Measurements from ENCODE around the gene CATSPERE. TPM values are rescaled to one million over a fixed set of nuclear protein-coding genes. Genes with fewer than 3 reads are reported as not detected.
"Not testable (repeated sequence)": the region's sequence is repeated elsewhere in the genome, so short reads cannot be mapped to it uniquely, and the experiment has no call there.

Gene CATSPERE
- total and polyA plus RNA-seq, 5 donors from 2014 or later = 0.49 to 0.58 TPM; not detected in 3

DNA sequence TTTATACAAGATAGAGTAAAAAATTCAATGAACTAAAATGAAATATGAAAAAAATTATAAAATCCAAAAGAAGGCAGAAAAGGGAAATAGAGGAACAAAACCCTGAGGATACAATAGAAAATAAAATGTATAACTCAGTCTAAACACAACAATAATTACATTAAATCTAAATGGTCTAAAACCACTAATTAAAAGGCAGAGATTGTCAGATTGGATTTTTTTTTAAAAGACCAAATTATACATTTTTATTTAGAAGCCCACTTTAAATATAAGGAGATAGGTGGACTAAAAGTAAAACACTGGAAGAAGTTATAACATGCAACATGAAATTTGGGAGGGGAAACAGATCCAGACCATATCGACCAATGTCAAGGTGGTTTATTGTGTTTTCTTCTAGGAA lies 95.2 kb downstream of the CATSPERE start:
- peaks cover 0 to 15% (median 1%) of the 10 kb centered on the region in 7 donors for H3K9me3 Mint-ChIP-seq
- no peaks in the 10 kb centered on the region for H3K36me3 ChIP-seq (ENCODE audit: control insufficient read depth, insufficient read depth, low read length)
- H3K27ac Mint-ChIP-seq = no peak overlapping the region
- H3K27me3 Mint-ChIP-seq = no peaks in the 10 kb centered on the region
- no peaks in the 10 kb centered on the region for H3K4me1 Mint-ChIP-seq
- H3K27me3 ChIP-seq (ENCODE audit: control insufficient read depth, insufficient read depth, low read length) = no peaks in the 10 kb centered on the region
- peaks cover 0 to 4% of the 10 kb centered on the region in 2 experiments for H3K9me3 ChIP-seq (ENCODE audit: control insufficient read depth in 2 of 2, low read length in 2 of 2)
- no peaks in the 10 kb centered on the region for H3K4me1 ChIP-seq (ENCODE audit: control insufficient read depth, insufficient read depth, low read length, poor library complexity, severe bottlenecking)
- no peak overlapping the region for H3K4me3 ChIP-seq (ENCODE audit: low read depth, low read length)
- DNase-seq = no peak
- no peak overlapping the region for H3K4me3 Mint-ChIP-seq
- no peak overlapping the region for H3K27ac ChIP-seq (ENCODE audit: insufficient read depth, low read length, poor library complexity, severe bottlenecking)
- no peaks in the 10 kb centered on the region for H3K36me3 Mint-ChIP-seq
- no peak for ATAC-seq (ENCODE audit: low read depth in 2 of 2)

DNA sequence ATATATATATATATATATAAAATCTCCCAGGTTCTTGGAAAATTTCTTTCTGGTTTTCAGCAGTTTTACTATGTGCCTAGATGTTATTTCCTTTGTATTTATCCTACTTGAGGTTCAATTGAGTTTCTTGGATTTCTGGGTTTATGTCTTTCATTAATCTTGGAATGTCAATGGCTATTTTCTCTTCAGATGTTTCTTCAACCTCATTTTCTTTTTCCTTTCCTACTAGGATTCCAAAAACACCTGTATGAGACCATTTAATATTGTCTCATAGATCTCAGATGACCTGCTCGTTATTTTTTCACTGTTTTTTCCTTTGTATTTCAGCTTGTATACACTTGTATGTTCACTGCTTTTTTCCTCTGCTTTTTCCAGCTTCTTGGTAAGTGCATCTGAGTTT lies 96.5 kb downstream of the CATSPERE start:
- H3K4me3 Mint-ChIP-seq = no peak overlapping the region
- H3K4me1 Mint-ChIP-seq = no peaks in the 10 kb centered on the region
- no peak overlapping the region for H3K4me3 ChIP-seq (ENCODE audit: low read depth, low read length)
- no peaks in the 10 kb centered on the region for H3K36me3 Mint-ChIP-seq
- no peak for ATAC-seq (ENCODE audit: low read depth in 2 of 2)
- no peaks in the 10 kb centered on the region for H3K27me3 Mint-ChIP-seq
- H3K27ac ChIP-seq (ENCODE audit: insufficient read depth, low read length, poor library complexity, severe bottlenecking) = no peak overlapping the region
- H3K36me3 ChIP-seq (ENCODE audit: control insufficient read depth, insufficient read depth, low read length) = no peaks in the 10 kb centered on the region
- no peak overlapping the region for H3K27ac Mint-ChIP-seq
- no peaks in the 10 kb centered on the region for H3K27me3 ChIP-seq (ENCODE audit: control insufficient read depth, insufficient read depth, low read length)
- H3K9me3 ChIP-seq (ENCODE audit: control insufficient read depth in 2 of 2, low read length in 2 of 2) = peaks cover 0 to 4% of the 10 kb centered on the region in 2 experiments
- peaks cover 0 to 15% (median 1%) of the 10 kb centered on the region in 7 donors for H3K9me3 Mint-ChIP-seq
- no peaks in the 10 kb centered on the region for H3K4me1 ChIP-seq (ENCODE audit: control insufficient read depth, insufficient read depth, low read length, poor library complexity, severe bottlenecking)
- DNase-seq = no peak

DNA sequence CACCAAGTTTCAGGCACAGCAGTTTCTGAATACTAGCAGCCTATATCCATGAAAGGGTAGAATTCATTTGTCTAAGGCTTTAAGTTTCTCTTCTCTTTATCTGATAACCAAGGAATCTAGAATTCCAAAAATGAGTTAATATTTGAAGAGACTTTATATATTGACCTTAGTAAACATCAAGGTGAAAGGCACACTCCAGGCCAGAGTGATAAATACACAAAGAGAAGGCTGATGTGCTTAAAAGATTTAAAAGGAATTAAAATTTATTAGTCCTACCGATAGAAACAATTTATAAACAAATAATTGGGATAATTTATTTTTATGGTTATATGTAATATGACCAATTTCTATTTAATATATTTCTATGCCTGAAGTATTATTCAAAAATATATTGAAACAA lies 98.5 kb downstream of the CATSPERE start:
- H3K27me3 ChIP-seq (ENCODE audit: control insufficient read depth, insufficient read depth, low read length) = no peaks in the 10 kb centered on the region
- Mint-ChIP-seq H3K27me3 (no peaks in the 10 kb centered on the region), H3K4me1 (no peaks in the 10 kb centered on the region), H3K9me3 (peaks cover 0 to 13% (median 2%) of the 10 kb centered on the region in 7 donors), H3K36me3 (no peaks in the 10 kb centered on the region), H3K27ac (no peak overlapping the region), H3K4me3 (no peak overlapping the region)
- H3K27ac ChIP-seq (ENCODE audit: insufficient read depth, low read length, poor library complexity, severe bottlenecking) = no peak overlapping the region
- ATAC-seq (ENCODE audit: low read depth in 2 of 2) = no peak
- peaks cover 0 to 4% of the 10 kb centered on the region in 2 experiments for H3K9me3 ChIP-seq (ENCODE audit: control insufficient read depth in 2 of 2, low read length in 2 of 2)
- H3K4me1 ChIP-seq (ENCODE audit: control insufficient read depth, insufficient read depth, low read length, poor library complexity, severe bottlenecking) = no peaks in the 10 kb centered on the region
- no peak overlapping the region for H3K4me3 ChIP-seq (ENCODE audit: low read depth, low read length)
- no peak for DNase-seq
- H3K36me3 ChIP-seq (ENCODE audit: control insufficient read depth, insufficient read depth, low read length) = no peaks in the 10 kb centered on the region

DNA sequence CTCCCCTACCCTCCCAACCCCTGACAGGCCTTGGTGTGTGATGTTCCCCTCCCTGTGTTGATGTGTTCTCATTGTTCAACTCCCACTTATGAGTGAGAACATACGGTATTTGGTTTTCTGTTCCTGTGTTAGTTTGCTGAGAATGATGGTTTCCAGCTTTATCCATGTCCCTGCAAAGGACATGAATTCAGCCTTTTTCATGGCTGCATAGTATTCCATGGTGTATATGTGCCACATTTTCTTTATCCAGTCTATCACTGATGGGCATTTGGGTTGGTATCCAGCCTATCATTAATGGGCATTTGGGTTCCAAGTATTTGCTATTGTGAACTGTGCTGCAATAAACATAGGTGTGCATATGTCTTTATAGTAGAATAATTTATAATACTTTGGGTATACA lies 101.8 kb downstream of the CATSPERE start:
- not testable (repeated sequence) for H3K27me3 ChIP-seq (ENCODE audit: control insufficient read depth, insufficient read depth, low read length); H3K4me3 Mint-ChIP-seq; H3K4me3 ChIP-seq (ENCODE audit: low read depth, low read length); H3K36me3 ChIP-seq (ENCODE audit: control insufficient read depth, insufficient read depth, low read length); H3K4me1 ChIP-seq (ENCODE audit: control insufficient read depth, insufficient read depth, low read length, poor library complexity, severe bottlenecking); H3K4me1 Mint-ChIP-seq; H3K9me3 ChIP-seq (ENCODE audit: control insufficient read depth in 2 of 2, low read length in 2 of 2); ATAC-seq (ENCODE audit: low read depth in 2 of 2); H3K36me3 Mint-ChIP-seq; H3K27ac Mint-ChIP-seq; H3K27ac ChIP-seq (ENCODE audit: insufficient read depth, low read length, poor library complexity, severe bottlenecking); DNase-seq
- Mint-ChIP-seq H3K27me3 (peaks cover 11% of the 10 kb centered on the region), H3K9me3 (peaks cover 0 to 15% (median 2%) of the 10 kb centered on the region in 7 donors)

DNA sequence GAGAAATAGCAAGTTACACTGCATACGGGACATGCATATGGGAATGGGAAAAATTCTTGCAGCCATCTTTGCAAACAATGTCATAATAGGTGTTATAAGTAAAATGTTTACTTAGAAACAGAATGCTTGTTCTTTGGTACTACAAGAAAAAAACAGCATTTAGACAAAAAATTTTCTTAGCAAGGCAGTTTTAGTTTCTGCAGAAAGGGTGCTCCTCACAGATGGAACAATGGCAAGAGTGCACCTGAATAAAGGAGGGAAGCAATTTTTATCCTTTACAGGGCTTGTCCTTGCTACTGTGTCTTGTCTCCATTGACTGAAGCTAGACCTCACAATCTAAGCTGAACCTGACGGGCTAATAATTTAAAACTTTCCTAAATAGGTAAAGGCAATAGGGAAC lies 112.7 kb downstream of the CATSPERE start:
- DNase-seq = no peak
- H3K36me3 Mint-ChIP-seq = peaks cover 3% of the 10 kb centered on the region
- H3K9me3 ChIP-seq (ENCODE audit: control insufficient read depth in 2 of 2, low read length in 2 of 2) = peaks cover 28 to 51% of the 10 kb centered on the region in 2 experiments
- H3K36me3 ChIP-seq (ENCODE audit: control insufficient read depth, insufficient read depth, low read length) = no peaks in the 10 kb centered on the region
- H3K4me3 Mint-ChIP-seq = no peak overlapping the region
- H3K9me3 Mint-ChIP-seq = peaks cover 0 to 37% (median 12%) of the 10 kb centered on the region in 7 donors
- H3K4me1 Mint-ChIP-seq = no peaks in the 10 kb centered on the region
- ATAC-seq (ENCODE audit: low read depth in 2 of 2) = no peak
- no peak overlapping the region for H3K27ac ChIP-seq (ENCODE audit: insufficient read depth, low read length, poor library complexity, severe bottlenecking)
- H3K4me3 ChIP-seq (ENCODE audit: low read depth, low read length) = no peak overlapping the region
- H3K27ac Mint-ChIP-seq = no peak overlapping the region
- no peaks in the 10 kb centered on the region for H3K4me1 ChIP-seq (ENCODE audit: control insufficient read depth, insufficient read depth, low read length, poor library complexity, severe bottlenecking)
- peaks cover 4% of the 10 kb centered on the region for H3K27me3 ChIP-seq (ENCODE audit: control insufficient read depth, insufficient read depth, low read length)
- H3K27me3 Mint-ChIP-seq = no peaks in the 10 kb centered on the region

DNA sequence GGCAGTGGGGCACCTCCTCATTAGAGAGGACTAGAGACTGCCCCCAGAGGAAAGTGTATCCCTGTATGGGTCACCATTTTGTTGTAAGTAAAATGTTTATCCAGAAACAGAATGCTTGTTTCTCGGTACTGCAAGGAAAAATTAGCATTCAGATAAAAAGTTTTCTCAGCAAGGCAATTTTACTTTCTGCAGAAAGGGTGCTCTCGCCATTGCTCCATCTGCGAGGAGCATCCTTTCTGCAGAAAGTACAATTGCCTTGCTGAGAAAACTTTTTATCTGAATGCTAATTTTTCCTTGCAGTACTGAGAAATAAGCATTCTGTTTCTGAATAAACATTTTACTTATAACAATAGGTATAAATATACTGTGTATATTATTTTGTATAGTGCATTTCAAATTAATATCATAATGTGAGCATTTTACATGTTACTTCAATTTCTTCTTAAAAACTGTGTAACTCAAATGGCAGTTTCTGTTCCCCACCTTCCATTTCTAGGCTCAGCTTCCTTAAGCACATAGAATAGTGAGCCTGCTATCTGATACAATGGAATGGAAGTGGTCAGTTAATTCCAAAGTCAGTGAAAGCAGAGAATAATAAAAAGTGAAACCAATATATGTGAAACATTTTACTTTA lies 115.3 kb downstream of the CATSPERE start:
- H3K4me1 Mint-ChIP-seq = no peaks in the 10 kb centered on the region
- H3K27ac ChIP-seq (ENCODE audit: insufficient read depth, low read length, poor library complexity, severe bottlenecking) = no peak overlapping the region
- H3K4me3 ChIP-seq (ENCODE audit: low read depth, low read length) = no peak overlapping the region
- DNase-seq = no peak
- peaks cover 0 to 37% (median 12%) of the 10 kb centered on the region in 7 donors for H3K9me3 Mint-ChIP-seq
- H3K4me1 ChIP-seq (ENCODE audit: control insufficient read depth, insufficient read depth, low read length, poor library complexity, severe bottlenecking) = no peaks in the 10 kb centered on the region
- peaks cover 28 to 51% of the 10 kb centered on the region in 2 experiments for H3K9me3 ChIP-seq (ENCODE audit: control insufficient read depth in 2 of 2, low read length in 2 of 2)
- H3K36me3 Mint-ChIP-seq = no peaks in the 10 kb centered on the region
- no peak overlapping the region for H3K4me3 Mint-ChIP-seq
- H3K27ac Mint-ChIP-seq = no peak overlapping the region
- no peaks in the 10 kb centered on the region for H3K36me3 ChIP-seq (ENCODE audit: control insufficient read depth, insufficient read depth, low read length)
- ATAC-seq (ENCODE audit: low read depth in 2 of 2) = no peak
- H3K27me3 Mint-ChIP-seq = no peaks in the 10 kb centered on the region
- H3K27me3 ChIP-seq (ENCODE audit: control insufficient read depth, insufficient read depth, low read length) = no peaks in the 10 kb centered on the region

DNA sequence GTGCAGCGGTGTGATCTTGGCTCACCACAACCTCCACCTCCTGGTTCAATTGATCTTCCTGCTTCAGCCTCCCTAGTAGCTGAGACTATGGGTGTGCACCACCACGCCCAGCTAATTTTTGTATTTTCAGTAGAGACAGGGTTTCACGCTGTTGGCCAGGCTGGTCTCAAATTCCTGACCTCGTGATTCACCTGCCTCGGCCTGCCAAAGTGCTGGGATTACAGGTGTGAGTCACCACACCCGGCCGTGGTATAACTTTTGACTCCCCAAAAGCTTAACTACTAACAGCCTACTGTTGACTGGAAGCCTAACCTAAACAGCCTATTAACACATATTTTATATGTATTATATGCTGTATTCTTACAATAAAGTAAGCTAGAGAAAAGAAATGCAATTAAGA lies 117.1 kb downstream of the CATSPERE start:
- not testable (repeated sequence) for H3K4me3 Mint-ChIP-seq; H3K27ac Mint-ChIP-seq; H3K27me3 ChIP-seq (ENCODE audit: control insufficient read depth, insufficient read depth, low read length); H3K36me3 ChIP-seq (ENCODE audit: control insufficient read depth, insufficient read depth, low read length); ATAC-seq (ENCODE audit: low read depth in 2 of 2); H3K27me3 Mint-ChIP-seq; H3K27ac ChIP-seq (ENCODE audit: insufficient read depth, low read length, poor library complexity, severe bottlenecking); DNase-seq; H3K4me3 ChIP-seq (ENCODE audit: low read depth, low read length); H3K4me1 ChIP-seq (ENCODE audit: control insufficient read depth, insufficient read depth, low read length, poor library complexity, severe bottlenecking); H3K4me1 Mint-ChIP-seq; H3K36me3 Mint-ChIP-seq
- peaks cover 22 to 46% of the 10 kb centered on the region in 2 experiments for H3K9me3 ChIP-seq (ENCODE audit: control insufficient read depth in 2 of 2, low read length in 2 of 2)
- H3K9me3 Mint-ChIP-seq = peaks cover 0 to 27% (median 9%) of the 10 kb centered on the region in 7 donors

DNA sequence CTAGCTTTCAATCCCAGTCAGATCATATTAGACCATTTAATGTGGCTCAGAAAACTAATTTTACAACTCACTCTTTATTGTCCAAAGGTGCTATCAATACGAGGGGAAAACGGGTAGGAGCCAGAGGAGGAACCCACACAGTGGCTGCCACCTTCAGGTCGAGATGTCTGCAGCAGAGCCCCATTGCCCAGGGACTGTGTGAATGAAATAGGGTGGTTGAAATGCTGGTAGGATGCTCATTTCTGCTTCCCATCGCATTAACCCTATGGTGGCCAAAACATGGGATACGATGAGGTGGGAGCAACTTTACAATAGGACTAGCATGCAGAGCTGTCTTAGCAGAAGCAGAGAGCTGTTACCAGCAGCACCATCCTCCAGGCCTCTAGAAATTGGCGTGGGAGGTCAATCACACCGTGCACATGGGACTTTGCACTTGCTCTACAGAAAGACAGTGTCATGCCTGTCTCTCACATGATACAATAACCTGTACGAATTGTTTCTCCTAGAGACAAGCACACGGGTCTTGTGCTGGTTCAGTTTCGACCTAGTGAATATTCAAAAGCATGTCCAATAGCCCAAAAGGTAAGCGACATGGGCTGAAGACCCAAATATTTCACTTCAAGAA lies 122.4 kb downstream of the CATSPERE start:
- Histone ChIP-seq H3K36me3 (ENCODE audit: control insufficient read depth, insufficient read depth, low read length) (no peaks in the 10 kb centered on the region), H3K4me3 (ENCODE audit: low read depth, low read length) (no peak overlapping the region), H3K9me3 (ENCODE audit: control insufficient read depth in 2 of 2, low read length in 2 of 2) (no peaks in the 10 kb centered on the region), H3K4me1 (ENCODE audit: control insufficient read depth, insufficient read depth, low read length, poor library complexity, severe bottlenecking) (no peaks in the 10 kb centered on the region), H3K27ac (ENCODE audit: insufficient read depth, low read length, poor library complexity, severe bottlenecking) (no peak overlapping the region), H3K27me3 (ENCODE audit: control insufficient read depth, insufficient read depth, low read length) (no peaks in the 10 kb centered on the region)
- Mint-ChIP-seq H3K9me3 (peaks cover 0 to 3% (median 2%) of the 10 kb centered on the region in 7 donors), H3K27ac (peak overlapping the region in 1 of 3 donors; percentile 56), H3K4me1 (no peaks in the 10 kb centered on the region), H3K4me3 (no peak overlapping the region), H3K36me3 (no peaks in the 10 kb centered on the region), H3K27me3 (no peaks in the 10 kb centered on the region)
- ATAC-seq (ENCODE audit: low read depth in 2 of 2) (no peak), DNase-seq (no peak)

Data from CD4-positive, CD25-positive, alpha-beta regulatory T cell (primary cell).